ENCODE results near the gene UBE2G2. TPM values are rescaled to one million over a fixed set of nuclear protein-coding genes. Genes with fewer than 3 reads are reported as not detected.

Gene UBE2G2
- total RNA-seq, 1 experiment from 2014 or later, result 91.3 TPM

- no peaks in the 10 kb centered on the region for H3K9me3 Mint-ChIP-seq (ENCODE audit: unreplicated experiment)
- intact Hi-C loops (cut with micrococcal nuclease; ENCODE audit: unreplicated experiment), result no loop called here
- no peaks in the 10 kb centered on the region for H3K27me3 Mint-ChIP-seq (ENCODE audit: insufficient read depth, unreplicated experiment)
- Histone ChIP-seq H3K4me1 (peaks cover 36% of the 10 kb centered on the region), H3K4me3 (ENCODE audit: low read depth, low read length) (no peak overlapping the region), H3K9me3 (no peaks in the 10 kb centered on the region), H3K36me3 (ENCODE audit: control insufficient read depth, insufficient read depth, low read length) (no peaks in the 10 kb centered on the region; the same call in 1 of the 2 replicates), H3K27me3 (replicated peaks; ENCODE audit: control insufficient read depth, insufficient read depth, low read length) (no peaks in the 10 kb centered on the region)
- ChIA-PET POLR2A (no interaction called here), CTCF (no interaction called here)
- DNase-seq, result peak; percentile 55 to 57
- BruUV-seq (replicated peaks), result no TSS peak
- peak; percentile 15 to 21 for TF ChIP-seq CTCF (IDR thresholded peaks at IDR 0.05; ENCODE audit: insufficient read depth in 1 of 2, low read depth in 1 of 2, low read length in 1 of 2, severe bottlenecking in 1 of 2, unreplicated experiment in 1 of 2)
- peak overlapping the region; percentile 48 for H3K27ac Mint-ChIP-seq (ENCODE audit: unreplicated experiment)
- peak overlapping the region; percentile 29 for H3K4me3 Mint-ChIP-seq (ENCODE audit: unreplicated experiment)
- peaks cover 6% of the 10 kb centered on the region for H3K4me1 Mint-ChIP-seq (ENCODE audit: low read depth, unreplicated experiment)
- H3K36me3 Mint-ChIP-seq (ENCODE audit: insufficient read depth, unreplicated experiment), result peaks cover 57% of the 10 kb centered on the region
Observed at GRCh38 chr21:44845418-44846223, 44.0 kb upstream of the UBE2G2 start.

- ChIA-PET CTCF (interaction anchor here (0.7 kb wide), 1 partner anchor 42 kb away, joined by 4 read pairs; no protein-coding TSS in a partner anchor), POLR2A (no interaction called here)
- no peak overlapping the region for H3K4me3 Mint-ChIP-seq (ENCODE audit: unreplicated experiment)
- intact Hi-C loops (cut with micrococcal nuclease; ENCODE audit: unreplicated experiment), result no loop called here
- no peaks in the 10 kb centered on the region; the same call in 1 of the 2 replicates for H3K36me3 ChIP-seq (ENCODE audit: control insufficient read depth, insufficient read depth, low read length)
- H3K27me3 ChIP-seq (replicated peaks; ENCODE audit: control insufficient read depth, insufficient read depth, low read length), result no peaks in the 10 kb centered on the region
- peaks cover 24% of the 10 kb centered on the region for H3K4me1 ChIP-seq
- H3K4me1 Mint-ChIP-seq (ENCODE audit: low read depth, unreplicated experiment), result peaks cover 6% of the 10 kb centered on the region
- no peaks in the 10 kb centered on the region for H3K9me3 Mint-ChIP-seq (ENCODE audit: unreplicated experiment)
- BruUV-seq (replicated peaks), result no TSS peak
- no peak overlapping the region for H3K4me3 ChIP-seq (ENCODE audit: low read depth, low read length)
- no peaks in the 10 kb centered on the region for H3K9me3 ChIP-seq
- H3K27me3 Mint-ChIP-seq (ENCODE audit: insufficient read depth, unreplicated experiment), result no peaks in the 10 kb centered on the region
- H3K36me3 Mint-ChIP-seq (ENCODE audit: insufficient read depth, unreplicated experiment), result peaks cover 51% of the 10 kb centered on the region
- peak overlapping the region; percentile 30 for H3K27ac Mint-ChIP-seq (ENCODE audit: unreplicated experiment)
- peak in 1 of 2 experiments; percentile 20 for DNase-seq
- no peak for TF ChIP-seq CTCF (IDR thresholded peaks at IDR 0.05; ENCODE audit: insufficient read depth in 1 of 2, low read depth in 1 of 2, low read length in 1 of 2, severe bottlenecking in 1 of 2, unreplicated experiment in 1 of 2)
Observed at GRCh38 chr21:44844256-44844655, 42.6 kb upstream of the UBE2G2 start.

- H3K36me3 Mint-ChIP-seq (ENCODE audit: insufficient read depth, unreplicated experiment), result peaks cover 39% of the 10 kb centered on the region
- no peaks in the 10 kb centered on the region for H3K9me3 Mint-ChIP-seq (ENCODE audit: unreplicated experiment)
- ChIA-PET POLR2A (no interaction called here), CTCF (no interaction called here)
- peak in 1 of 2 experiments; percentile 12 for DNase-seq
- no peak for TF ChIP-seq CTCF (IDR thresholded peaks at IDR 0.05; ENCODE audit: insufficient read depth in 1 of 2, low read depth in 1 of 2, low read length in 1 of 2, severe bottlenecking in 1 of 2, unreplicated experiment in 1 of 2)
- H3K27ac Mint-ChIP-seq (ENCODE audit: unreplicated experiment), result no peak overlapping the region
- Histone ChIP-seq H3K4me1 (peaks cover 20% of the 10 kb centered on the region), H3K9me3 (no peaks in the 10 kb centered on the region), H3K27me3 (replicated peaks; ENCODE audit: control insufficient read depth, insufficient read depth, low read length) (no peaks in the 10 kb centered on the region), H3K36me3 (ENCODE audit: control insufficient read depth, insufficient read depth, low read length) (no peaks in the 10 kb centered on the region), H3K4me3 (ENCODE audit: low read depth, low read length) (no peak overlapping the region)
- no peaks in the 10 kb centered on the region for H3K27me3 Mint-ChIP-seq (ENCODE audit: insufficient read depth, unreplicated experiment)
- intact Hi-C loops (cut with micrococcal nuclease; ENCODE audit: unreplicated experiment), result no loop called here
- no TSS peak for BruUV-seq (replicated peaks)
- H3K4me3 Mint-ChIP-seq (ENCODE audit: unreplicated experiment), result no peak overlapping the region
- H3K4me1 Mint-ChIP-seq (ENCODE audit: low read depth, unreplicated experiment), result peaks cover 6% of the 10 kb centered on the region
Observed at GRCh38 chr21:44842721-44843445, 41.3 kb upstream of the UBE2G2 start.
